Lower lobe of right lung (tissue), 2 donors: ENCODE data around the gene XIRP1. TPM values are rescaled to one million over a fixed set of nuclear protein-coding genes. Genes with fewer than 3 reads are reported as not detected.
A peak's percentile ranks its signal among the peaks of the same experiment; 100 is the strongest.

Experiments used
- ATAC-seq, 2 donors: fragments of 200-7000 bp; cut with Tn5 transposase; one replicate each; pipeline ENCODE4 v1.9.1; 2020 to 2022; ENCODE audit warnings: mild to moderate bottlenecking in 2 of 2, moderate library complexity in 2 of 2
- DNase-seq: peaks from one replicate; pipeline ENCODE4 v3.0.0-alpha.2; 2020
- H3K27ac ChIP-seq: fragments of 200-600 bp; one replicate; pipeline ENCODE4 v1.8.0; 2022
- H3K27me3 ChIP-seq: fragments of 200-600 bp; one replicate; pipeline ENCODE4 v1.8.0; 2022; ENCODE audit warnings: low read depth
- H3K36me3 ChIP-seq: fragments of 200-600 bp; one replicate; pipeline ENCODE4 v1.8.0; 2022; ENCODE audit warnings: mild to moderate bottlenecking
- H3K4me1 ChIP-seq: fragments of 200-600 bp; one replicate; pipeline ENCODE4 v1.8.0; 2022
- H3K4me3 ChIP-seq: fragments of 200-600 bp; one replicate; pipeline ENCODE4 v1.8.0; 2022; ENCODE audit warnings: mild to moderate bottlenecking
- H3K9me3 ChIP-seq: fragments of 200-600 bp; one replicate; pipeline ENCODE4 v1.8.0; 2022
- CTCF ChIP-seq: fragments of 200-600 bp; IDR thresholded peaks from one replicate; pipeline ENCODE4 v1.8.0; 2022; ENCODE audit warnings: antibody characterized with exemption, mild to moderate bottlenecking
- intact Hi-C: fragments of 100-400 bp; cut with DNase I; formaldehyde crosslinking; loops from one replicate; pipeline ENCODE4 v1.11.0; 2022
- total RNA-seq: library from RNA; stranded (reverse); fragmentation: NEBNext Ultra II Directional; extraction: Animal tissue kit (Norgen Biotek cat#: 25700); gene quantifications from one replicate; pipeline ENCODE4 v1.2.1, GENCODE V29; 2021
- donor health status: DM: no; HTN: yes; CAD: no; lungs with severe emphysema.

The XIRP1 gene
- total RNA-seq, 1 donor from 2014 or later = not detected

GRCh38 chr3:39221141-39221530, 28.7 kb upstream of the XIRP1 start:
- Histone ChIP-seq H3K27me3 (no peaks in the 10 kb centered on the region), H3K36me3 (no peaks in the 10 kb centered on the region), H3K9me3 (no peaks in the 10 kb centered on the region), H3K4me3 (no peak overlapping the region), H3K27ac (no peak overlapping the region), H3K4me1 (no peaks in the 10 kb centered on the region)
- DNase-seq = no peak
- TF ChIP-seq CTCF = no peak
- ATAC-seq = no peak
- intact Hi-C loops = no loop called here

- H3K4me1 ChIP-seq = peaks cover 3% of the 10 kb centered on the region
- no peaks in the 10 kb centered on the region for H3K9me3 ChIP-seq
- H3K27me3 ChIP-seq = no peaks in the 10 kb centered on the region
- no peak overlapping the region for H3K4me3 ChIP-seq
- TF ChIP-seq CTCF = no peak
- ATAC-seq = no peak
- no peak for DNase-seq
- H3K36me3 ChIP-seq = no peaks in the 10 kb centered on the region
- intact Hi-C loops = no loop called here
- no peak overlapping the region for H3K27ac ChIP-seq
These were observed 28.2 kb upstream of the XIRP1 start for GRCh38 chr3:39220407-39221140.

- ATAC-seq = no peak
These were observed 27.3 kb upstream of the XIRP1 start for GRCh38 chr3:39219702-39220101.

GRCh38 chr3:39216176-39216790, 23.9 kb upstream of the XIRP1 start:
- Histone ChIP-seq H3K4me1 (peaks cover 7% of the 10 kb centered on the region), H3K9me3 (no peaks in the 10 kb centered on the region), H3K36me3 (no peaks in the 10 kb centered on the region), H3K27me3 (no peaks in the 10 kb centered on the region), H3K4me3 (no peak overlapping the region), H3K27ac (no peak overlapping the region)
- DNase-seq (no peak), ATAC-seq (peak; percentile 69 to 85)
- no peak for TF ChIP-seq CTCF
- intact Hi-C loops = no loop called here

More at GRCh38 chr3:39219702-39220101, 27.3 kb upstream of the XIRP1 start:
- Histone ChIP-seq H3K4me3 (no peak overlapping the region), H3K27ac (no peak overlapping the region), H3K27me3 (no peaks in the 10 kb centered on the region), H3K36me3 (no peaks in the 10 kb centered on the region), H3K4me1 (peaks cover 7% of the 10 kb centered on the region), H3K9me3 (no peaks in the 10 kb centered on the region)
- DNase-seq = no peak
- intact Hi-C loops = no loop called here
- no peak for TF ChIP-seq CTCF

GRCh38 chr3:39213613-39214012, 21.2 kb upstream of the XIRP1 start:
- ATAC-seq (no peak), DNase-seq (no peak)
- no peaks in the 10 kb centered on the region for H3K36me3 ChIP-seq
- no peak for TF ChIP-seq CTCF
- no peak overlapping the region for H3K4me3 ChIP-seq
- no peak overlapping the region for H3K27ac ChIP-seq
- no peaks in the 10 kb centered on the region for H3K9me3 ChIP-seq
- no peaks in the 10 kb centered on the region for H3K27me3 ChIP-seq
- intact Hi-C loops = no loop called here
- H3K4me1 ChIP-seq = peaks cover 10% of the 10 kb centered on the region
